Epidermal melanocyte (primary cell): ENCODE measurements around the gene ZFYVE27.

Experiments used
- DNase-seq: peaks from one replicate; pipeline ENCODE4 v3.0.0; 2011; ENCODE audit warnings: low spot score; ENCODE audit not compliant: insufficient read length

Gene ZFYVE27

DNA sequence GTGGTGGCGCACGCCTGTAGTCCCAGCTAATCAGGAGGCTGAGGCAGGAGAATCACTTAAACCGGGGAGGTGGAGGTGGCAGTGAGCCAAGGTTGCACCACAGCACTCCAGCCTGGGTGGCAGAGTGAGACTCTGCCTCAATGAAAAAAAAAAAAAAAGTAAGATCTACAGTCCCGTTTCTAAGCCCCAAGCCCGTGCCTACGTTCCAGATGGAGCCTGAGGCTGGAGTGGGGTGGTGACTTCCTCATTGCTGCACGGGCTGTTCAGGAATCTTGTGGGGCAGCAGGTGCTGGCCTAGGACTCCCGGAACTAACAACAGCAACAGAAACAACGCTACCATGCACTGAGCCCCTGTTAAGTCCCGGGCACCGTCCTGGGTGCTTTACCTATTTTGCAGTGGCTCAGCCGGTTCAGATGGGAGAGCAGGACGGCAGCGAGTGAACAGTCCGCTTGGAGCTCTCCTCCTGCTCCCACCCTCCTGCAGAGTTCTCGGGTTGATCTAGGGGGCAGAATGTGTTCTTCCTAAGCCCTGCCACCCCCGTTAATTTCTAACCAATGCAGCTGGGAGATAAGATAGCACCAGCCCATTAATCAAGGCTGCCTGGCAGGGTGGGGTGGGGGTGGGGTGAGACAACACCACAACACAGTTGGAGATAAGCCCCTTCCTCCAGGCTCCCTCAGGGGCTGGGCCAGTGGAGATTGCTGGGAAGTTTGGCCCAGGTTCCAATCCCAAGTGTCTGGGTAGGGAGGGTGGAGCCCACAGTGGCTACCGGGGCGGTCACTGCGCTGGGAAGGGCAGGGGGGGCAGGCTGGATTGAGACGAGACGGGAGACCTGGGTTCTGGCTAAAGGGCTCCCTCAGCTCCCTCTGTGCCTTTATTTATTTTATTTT is 51.9 kb downstream of the ZFYVE27 start:
- DNase-seq: no peak

DNA sequence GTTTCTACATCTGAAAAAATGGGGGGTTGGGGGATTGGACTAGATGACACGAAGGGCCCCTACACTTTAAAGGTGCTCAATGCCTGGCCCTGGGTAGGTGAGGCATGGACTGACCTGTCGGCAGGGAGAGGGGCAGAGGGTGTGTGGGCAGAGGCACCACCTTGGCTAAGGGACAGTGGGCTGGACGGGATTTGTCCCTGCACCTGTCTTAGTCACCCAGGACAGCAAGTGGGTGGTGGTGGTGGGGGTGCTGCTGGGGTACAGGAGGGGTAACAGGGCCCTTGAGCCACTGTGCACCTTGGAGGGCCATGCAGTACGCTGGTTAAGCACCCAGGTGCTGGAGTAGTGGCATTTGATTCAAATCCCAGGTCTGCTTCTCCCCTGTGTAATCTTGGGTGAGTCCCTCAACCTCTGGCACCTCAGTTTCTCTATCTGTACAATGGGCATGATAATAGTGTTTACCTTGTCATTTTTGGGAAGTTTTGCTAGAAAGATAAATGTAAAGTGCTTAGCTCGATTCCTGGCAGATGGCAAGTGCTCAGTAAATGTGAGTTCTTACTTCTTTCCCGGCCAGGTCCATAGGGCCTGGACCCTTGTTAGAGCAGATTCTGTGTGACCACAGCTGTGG is 53.0 kb downstream of the ZFYVE27 start:
- no peak for DNase-seq

GRCh38 chr10:97791824-97792721 is 55.1 kb downstream of the ZFYVE27 start:
- DNase-seq: peak; percentile 68

- no peak for DNase-seq
These were observed 59.0 kb downstream of the ZFYVE27 start for GRCh38 chr10:97795886-97796285.

- DNase-seq: no peak
These were observed 59.7 kb downstream of the ZFYVE27 start for GRCh38 chr10:97796651-97797050.

GRCh38 chr10:97798958-97799610 is 62.2 kb downstream of the ZFYVE27 start:
- DNase-seq: no peak

DNA sequence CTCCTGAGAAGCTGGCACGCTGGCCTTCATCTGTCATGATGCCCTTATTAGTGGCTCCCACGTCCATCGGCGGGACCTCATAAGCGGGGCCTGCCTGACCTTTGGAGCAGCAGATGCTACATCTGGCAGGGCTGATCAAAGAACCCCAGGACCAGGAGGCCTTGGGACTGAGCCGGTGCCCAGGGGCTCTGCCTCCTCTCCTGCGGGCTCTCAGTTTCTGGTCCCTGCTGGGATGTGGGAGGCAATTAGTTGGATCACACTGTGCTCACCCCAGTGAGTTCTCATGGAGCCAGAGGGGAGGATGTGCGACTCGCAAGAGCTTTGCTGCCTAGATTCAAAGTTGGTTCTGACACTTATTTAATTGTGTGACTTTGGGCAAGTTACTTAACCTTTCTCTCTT is 63.5 kb downstream of the ZFYVE27 start:
- DNase-seq: no peak

- no peak for DNase-seq
These were observed 64.5 kb downstream of the ZFYVE27 start for GRCh38 chr10:97801422-97801821.

- no peak for DNase-seq
These were observed 68.4 kb downstream of the ZFYVE27 start for GRCh38 chr10:97805096-97805884.

GRCh38 chr10:97805949-97806348 is 69.0 kb downstream of the ZFYVE27 start:
- no peak for DNase-seq

DNA sequence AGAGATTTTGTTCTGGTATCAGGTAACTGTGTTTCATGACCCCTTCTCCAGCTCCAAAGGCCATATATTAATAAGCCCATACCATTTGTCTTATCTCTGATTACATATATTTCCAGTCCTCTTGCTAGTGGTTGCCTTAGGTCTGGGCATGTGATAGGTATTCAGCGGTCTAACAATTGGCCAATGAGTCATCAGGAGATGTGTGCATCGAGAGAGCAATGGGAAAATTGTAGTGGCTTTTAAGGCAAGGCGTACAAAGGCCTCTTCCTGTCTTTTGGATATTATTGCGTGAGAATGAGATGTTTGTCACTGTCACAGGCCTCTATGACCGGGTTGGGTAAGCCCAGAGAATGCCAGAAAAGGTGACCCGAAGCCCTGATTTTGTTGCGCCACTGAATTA is 73.5 kb downstream of the ZFYVE27 start:
- DNase-seq: no peak
